ENCODE measurements around the gene DCDC1. TPM values are rescaled to one million over a fixed set of nuclear protein-coding genes. Genes with fewer than 3 reads are reported as not detected.

Gene DCDC1
- total and polyA plus RNA-seq, 2 donors: 0.09 to 1.2 TPM

DNA sequence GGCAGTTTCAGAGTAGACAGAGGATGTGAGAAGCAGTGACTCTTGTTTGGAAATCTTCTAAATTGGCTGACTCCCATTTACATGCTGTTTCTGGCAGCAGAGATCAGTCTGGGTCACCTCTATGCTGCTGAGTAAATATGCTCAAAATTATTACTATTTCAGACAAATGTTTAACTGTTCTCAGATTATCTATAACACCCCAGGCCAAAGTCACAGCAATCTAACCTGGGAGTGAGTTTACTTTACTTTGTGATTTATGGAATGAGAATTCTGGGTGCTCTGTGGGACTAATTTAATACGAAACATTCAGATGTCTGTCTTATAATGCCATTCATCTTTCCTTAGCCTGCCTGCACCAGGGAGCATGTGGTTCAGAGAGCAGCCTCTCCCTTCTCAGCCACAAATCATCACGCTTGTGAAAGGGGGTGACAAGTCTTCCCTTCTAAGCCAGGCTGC is 500.9 kb downstream of the DCDC1 start:
- no peaks in the 10 kb centered on the region for H3K36me3 ChIP-seq (ENCODE audit: insufficient read depth)
- H3K4me3 ChIP-seq (ENCODE audit: low read depth, low read length): no peak overlapping the region
- no peak overlapping the region for H3K27ac ChIP-seq (ENCODE audit: low read depth)
- 38% methylated on average over 2 of the region's 2 CpGs for WGBS
- DNase-seq (ENCODE audit: extremely low spot score): no peak
- no peaks in the 10 kb centered on the region for H3K4me1 ChIP-seq (ENCODE audit: insufficient read depth)

DNA sequence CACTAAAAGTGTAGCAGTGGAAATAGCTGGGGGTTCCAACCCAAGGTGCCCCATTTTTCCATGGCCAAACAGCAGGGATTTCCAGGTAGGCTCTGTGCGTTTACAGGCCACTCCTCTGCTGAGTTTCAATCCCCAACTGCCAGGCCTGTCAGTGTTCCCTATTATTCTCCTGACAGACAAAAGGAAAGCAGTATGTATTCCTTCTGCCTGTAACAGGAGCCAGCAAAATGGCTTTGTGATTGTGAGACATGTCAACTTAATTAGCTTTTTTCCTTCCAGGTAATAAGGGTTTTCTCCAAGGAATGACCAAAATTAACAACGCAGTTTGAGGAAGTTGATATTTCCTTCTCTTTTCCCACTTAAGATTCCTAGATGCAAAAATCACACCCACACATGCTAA is 506.3 kb downstream of the DCDC1 start:
- WGBS: 70% methylated on average over 2 of the region's 2 CpGs
- Histone ChIP-seq H3K36me3 (ENCODE audit: insufficient read depth) (no peaks in the 10 kb centered on the region), H3K27ac (ENCODE audit: low read depth) (no peak overlapping the region), H3K4me1 (ENCODE audit: insufficient read depth) (no peaks in the 10 kb centered on the region), H3K4me3 (ENCODE audit: low read depth, low read length) (no peak overlapping the region)
- no peak for DNase-seq (ENCODE audit: extremely low spot score)

DNA sequence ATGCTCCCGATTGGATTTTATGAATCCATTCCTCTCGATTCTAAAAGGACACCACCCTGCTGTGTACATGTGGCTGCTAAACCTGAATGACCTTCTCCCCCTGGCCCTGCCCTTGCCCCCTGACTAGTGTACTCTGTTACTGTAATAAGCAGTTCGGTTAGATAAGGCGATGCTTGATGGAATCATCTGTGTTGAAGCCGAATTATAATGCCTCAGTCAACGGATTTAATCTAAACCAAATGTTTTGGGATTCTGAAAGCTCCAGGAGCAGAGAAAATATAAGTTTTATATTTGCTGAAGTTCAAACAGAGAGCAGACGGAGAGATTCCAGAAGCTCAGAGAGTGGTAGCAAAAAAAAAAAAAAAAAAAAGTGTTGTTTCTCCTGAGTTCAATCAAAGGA is 508.0 kb downstream of the DCDC1 start:
- DNase-seq (ENCODE audit: extremely low spot score): no peak
- Histone ChIP-seq H3K27ac (ENCODE audit: low read depth) (no peak overlapping the region), H3K4me1 (ENCODE audit: insufficient read depth) (no peaks in the 10 kb centered on the region), H3K4me3 (ENCODE audit: low read depth, low read length) (no peak overlapping the region), H3K36me3 (ENCODE audit: insufficient read depth) (no peaks in the 10 kb centered on the region)
- WGBS: 47% methylated on average over 7 of the region's 7 CpGs

DNA sequence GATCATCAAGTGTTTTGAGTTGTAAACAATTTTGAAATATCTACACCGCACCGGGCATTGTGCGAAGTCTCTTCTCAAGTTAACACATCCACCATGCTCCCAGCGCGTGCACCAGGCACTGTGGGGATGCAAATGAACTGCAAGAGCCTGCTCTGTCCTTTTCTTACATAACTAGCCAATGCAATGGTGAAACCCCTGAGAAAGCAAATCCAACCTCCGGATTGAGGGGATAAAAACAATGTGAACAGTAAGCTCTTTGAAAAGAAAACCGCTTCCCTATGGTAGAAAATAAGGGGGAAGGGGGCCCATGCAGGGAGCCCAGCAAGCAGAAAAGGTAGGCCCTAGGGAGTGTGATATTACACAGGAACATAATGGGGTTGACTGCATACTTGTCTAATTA is 508.5 kb downstream of the DCDC1 start:
- H3K4me3 ChIP-seq (ENCODE audit: low read depth, low read length): no peak overlapping the region
- no peak for DNase-seq (ENCODE audit: extremely low spot score)
- WGBS: 80% methylated on average over 7 of the region's 7 CpGs
- no peaks in the 10 kb centered on the region for H3K36me3 ChIP-seq (ENCODE audit: insufficient read depth)
- H3K4me1 ChIP-seq (ENCODE audit: insufficient read depth): no peaks in the 10 kb centered on the region
- H3K27ac ChIP-seq (ENCODE audit: low read depth): no peak overlapping the region

DNA sequence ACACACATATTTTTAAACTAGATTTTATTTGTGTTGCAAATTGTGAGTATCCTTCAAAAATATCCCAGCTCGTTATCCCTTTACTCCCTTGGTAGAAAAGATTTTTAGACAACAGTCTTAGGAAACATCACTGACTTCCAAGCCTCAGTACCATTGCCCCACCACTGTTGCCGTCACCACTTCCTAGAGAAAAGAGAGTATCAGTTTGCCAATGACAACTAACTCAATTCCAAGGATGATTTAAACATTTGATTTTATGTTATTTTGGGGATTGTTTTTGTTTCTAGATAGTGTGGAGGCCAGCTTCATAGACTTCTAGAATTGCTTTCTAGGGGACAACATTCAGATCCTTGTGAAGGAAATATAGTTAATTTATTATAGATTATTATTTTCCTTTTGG is 509.4 kb downstream of the DCDC1 start:
- no peak for DNase-seq (ENCODE audit: extremely low spot score)
- H3K36me3 ChIP-seq (ENCODE audit: insufficient read depth): no peaks in the 10 kb centered on the region
- H3K27ac ChIP-seq (ENCODE audit: low read depth): no peak overlapping the region
- H3K4me1 ChIP-seq (ENCODE audit: insufficient read depth): no peaks in the 10 kb centered on the region
- no peak overlapping the region for H3K4me3 ChIP-seq (ENCODE audit: low read depth, low read length)
- 73% methylated on average over 2 of the region's 2 CpGs for WGBS

DNA sequence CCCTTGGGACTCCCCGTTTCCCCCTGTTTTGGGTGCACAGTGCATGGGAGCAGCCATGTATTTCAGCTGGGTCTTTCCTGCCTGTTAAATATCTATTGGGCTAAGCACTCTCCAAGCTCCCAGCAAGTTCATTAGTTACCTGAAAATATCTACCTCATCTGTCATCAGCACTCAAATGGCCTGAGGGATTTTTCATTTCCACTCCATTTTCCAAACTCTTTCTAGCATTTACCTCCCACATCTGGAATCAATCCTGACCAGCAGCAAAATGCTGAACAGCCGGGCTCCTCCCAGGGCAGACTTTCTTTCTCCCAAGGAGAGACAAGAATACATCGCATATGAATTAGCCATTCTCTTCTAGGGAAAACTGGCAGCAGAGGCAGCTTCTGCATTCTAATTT is 509.9 kb downstream of the DCDC1 start:
- WGBS: 60% methylated on average over 3 of the region's 3 CpGs
- H3K27ac ChIP-seq (ENCODE audit: low read depth): no peak overlapping the region
- no peaks in the 10 kb centered on the region for H3K4me1 ChIP-seq (ENCODE audit: insufficient read depth)
- no peak overlapping the region for H3K4me3 ChIP-seq (ENCODE audit: low read depth, low read length)
- DNase-seq (ENCODE audit: extremely low spot score): no peak
- no peaks in the 10 kb centered on the region for H3K36me3 ChIP-seq (ENCODE audit: insufficient read depth)

DNA sequence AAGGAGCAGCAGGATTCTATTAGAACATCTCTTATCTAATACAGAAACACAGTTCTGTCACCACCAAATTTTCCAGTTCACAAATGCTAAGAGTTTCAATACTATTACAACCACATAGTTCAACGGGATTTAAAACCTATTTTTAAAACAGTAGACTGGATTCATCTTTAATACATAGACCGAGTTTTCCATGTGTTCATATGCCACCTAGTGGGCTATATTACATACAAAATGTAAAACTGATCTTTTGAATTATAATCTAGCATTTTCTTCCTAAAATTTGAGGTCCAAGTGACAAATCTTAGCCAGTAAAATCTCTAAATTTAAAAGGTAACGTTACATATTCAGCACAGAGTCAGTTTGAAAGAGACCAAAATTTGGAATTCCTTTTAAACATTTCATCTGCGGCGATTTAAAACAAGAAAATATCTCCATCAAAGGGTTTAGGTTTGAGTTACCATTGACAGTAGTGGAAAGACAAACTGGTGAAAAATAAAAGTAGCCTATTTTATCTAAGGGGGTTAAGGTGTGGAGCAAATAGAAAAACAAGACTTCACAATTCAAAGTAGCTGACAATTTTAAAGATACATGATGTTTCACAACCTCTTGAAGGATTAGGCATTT is 514.0 kb downstream of the DCDC1 start:
- WGBS: 47% methylated on average over 5 of the region's 5 CpGs

DNA sequence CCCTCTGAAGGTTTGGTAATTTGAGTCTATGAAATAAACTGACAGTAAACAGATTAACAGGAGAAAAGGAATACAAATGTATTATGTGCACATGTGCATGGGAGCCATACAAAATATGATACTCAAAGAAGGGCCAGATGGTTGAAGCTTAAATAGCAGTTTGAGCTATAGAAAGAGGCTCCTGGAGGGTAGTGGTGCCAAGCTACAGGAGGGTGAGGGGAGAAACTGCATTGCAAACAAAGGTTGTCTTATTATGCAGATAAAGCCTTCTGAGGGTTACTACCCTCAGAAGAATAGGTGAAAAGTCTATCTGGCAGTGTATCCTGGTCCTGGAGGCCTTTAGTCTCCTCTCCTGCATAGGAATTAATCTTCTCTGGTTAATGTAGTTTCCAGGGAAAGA is 516.1 kb downstream of the DCDC1 start:
- no peak for DNase-seq (ENCODE audit: extremely low spot score)
- Histone ChIP-seq H3K36me3 (ENCODE audit: insufficient read depth) (no peaks in the 10 kb centered on the region), H3K4me3 (ENCODE audit: low read depth, low read length) (no peak overlapping the region), H3K4me1 (ENCODE audit: insufficient read depth) (no peaks in the 10 kb centered on the region), H3K27ac (ENCODE audit: low read depth) (no peak overlapping the region)

More for the DNA sequence above, 514.0 kb downstream of the DCDC1 start:
- no peaks in the 10 kb centered on the region for H3K4me1 ChIP-seq (ENCODE audit: insufficient read depth)
- H3K4me3 ChIP-seq (ENCODE audit: low read depth, low read length): no peak overlapping the region
- no peak for DNase-seq (ENCODE audit: extremely low spot score)
- H3K36me3 ChIP-seq (ENCODE audit: insufficient read depth): no peaks in the 10 kb centered on the region
- H3K27ac ChIP-seq (ENCODE audit: low read depth): no peak overlapping the region

DNA sequence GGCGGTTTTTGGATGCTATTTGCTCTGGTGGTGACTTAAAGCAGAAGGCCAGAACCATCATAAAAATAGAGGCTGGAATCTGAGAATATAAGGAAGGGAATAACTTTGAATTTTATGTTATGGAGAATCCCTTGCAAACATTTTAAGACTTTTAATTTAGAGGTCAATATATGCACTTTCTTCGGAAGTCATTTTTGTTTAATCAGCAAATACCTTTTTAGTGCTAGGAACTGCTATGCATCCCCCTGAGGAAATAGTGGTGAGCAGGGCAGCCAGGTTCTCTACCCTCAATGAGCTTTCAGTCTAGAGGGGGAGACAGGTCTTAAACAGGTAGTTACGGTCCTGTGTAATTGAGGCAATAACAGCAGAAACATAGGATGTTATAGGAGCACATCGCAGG is 516.9 kb downstream of the DCDC1 start:
- Histone ChIP-seq H3K27ac (ENCODE audit: low read depth) (no peak overlapping the region), H3K4me1 (ENCODE audit: insufficient read depth) (no peaks in the 10 kb centered on the region), H3K4me3 (ENCODE audit: low read depth, low read length) (no peak overlapping the region), H3K36me3 (ENCODE audit: insufficient read depth) (no peaks in the 10 kb centered on the region)
- no peak for DNase-seq (ENCODE audit: extremely low spot score)
- 93% methylated on average over 4 of the region's 4 CpGs for WGBS

DNA sequence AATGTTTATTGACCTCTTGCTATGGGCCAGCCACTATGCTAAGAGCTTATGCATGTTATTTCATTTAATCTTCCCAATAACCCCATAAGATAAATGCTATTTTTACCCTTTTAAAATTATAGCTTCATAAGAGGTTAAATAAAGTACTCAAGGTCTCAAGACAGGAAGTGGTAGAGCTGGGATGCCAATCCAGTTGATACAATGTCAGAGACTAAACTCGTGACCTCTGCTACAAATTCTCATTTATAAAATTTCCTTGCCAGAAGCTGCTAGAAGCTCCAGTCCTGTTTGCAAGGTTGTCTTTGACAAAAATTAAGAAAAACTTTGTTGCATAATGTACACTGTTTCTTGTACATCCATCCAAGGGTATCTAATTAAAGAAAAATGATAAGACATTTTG is 517.4 kb downstream of the DCDC1 start:
- H3K36me3 ChIP-seq (ENCODE audit: insufficient read depth): no peaks in the 10 kb centered on the region
- no peaks in the 10 kb centered on the region for H3K4me1 ChIP-seq (ENCODE audit: insufficient read depth)
- WGBS: 74% methylated on average over 1 of the region's 1 CpG
- DNase-seq (ENCODE audit: extremely low spot score): no peak
- no peak overlapping the region for H3K27ac ChIP-seq (ENCODE audit: low read depth)
- H3K4me3 ChIP-seq (ENCODE audit: low read depth, low read length): no peak overlapping the region

DNA sequence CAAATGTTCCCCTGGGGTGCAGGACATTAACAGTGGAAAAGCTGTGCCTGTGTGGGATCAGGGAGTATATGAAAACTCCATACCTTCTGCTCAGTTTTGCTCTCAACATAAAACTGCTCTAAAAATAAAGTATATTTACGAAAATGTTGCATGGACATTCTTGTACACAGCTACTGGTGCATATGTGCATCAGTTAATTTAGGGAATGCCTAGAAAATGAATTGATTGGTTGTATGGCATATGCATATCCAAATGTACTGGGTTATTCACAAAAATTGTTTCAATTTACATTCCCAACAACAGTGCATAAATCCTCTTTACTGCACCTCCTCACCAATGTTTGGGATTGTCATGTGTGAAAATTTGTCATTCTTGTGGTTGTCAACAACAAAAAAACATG is 532.3 kb downstream of the DCDC1 start:
- no peak for DNase-seq (ENCODE audit: extremely low spot score)
- Histone ChIP-seq H3K4me3 (ENCODE audit: low read depth, low read length) (no peak overlapping the region), H3K36me3 (ENCODE audit: insufficient read depth) (no peaks in the 10 kb centered on the region), H3K27ac (ENCODE audit: low read depth) (no peak overlapping the region), H3K4me1 (ENCODE audit: insufficient read depth) (no peaks in the 10 kb centered on the region)
- WGBS: 85% methylated on average over 1 of the region's 1 CpG

DNA sequence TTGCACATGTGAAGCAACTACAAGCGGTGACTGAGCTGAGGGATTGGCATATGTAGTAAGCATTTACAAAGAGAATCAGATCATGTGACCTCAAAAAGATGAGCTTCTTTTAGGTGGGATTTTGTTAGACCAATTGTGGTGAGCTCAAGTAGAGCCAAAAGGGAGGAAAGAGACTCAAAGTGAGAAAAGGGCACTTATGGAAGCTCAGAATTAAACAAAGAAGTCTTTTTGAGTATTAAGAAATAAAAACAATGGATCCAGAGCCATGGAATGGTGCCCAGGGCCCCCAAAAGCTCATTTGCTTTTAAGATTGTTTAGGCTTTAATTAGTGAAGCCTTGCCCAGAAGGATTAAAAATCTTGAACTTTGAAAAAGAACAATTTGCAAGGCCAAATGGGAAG is 536.7 kb downstream of the DCDC1 start:
- Histone ChIP-seq H3K27ac (ENCODE audit: low read depth) (no peak overlapping the region), H3K36me3 (ENCODE audit: insufficient read depth) (no peaks in the 10 kb centered on the region), H3K4me3 (ENCODE audit: low read depth, low read length) (no peak overlapping the region), H3K4me1 (ENCODE audit: insufficient read depth) (no peaks in the 10 kb centered on the region)
- no peak for DNase-seq (ENCODE audit: extremely low spot score)
- 75% methylated on average over 1 of the region's 1 CpG for WGBS

DNA sequence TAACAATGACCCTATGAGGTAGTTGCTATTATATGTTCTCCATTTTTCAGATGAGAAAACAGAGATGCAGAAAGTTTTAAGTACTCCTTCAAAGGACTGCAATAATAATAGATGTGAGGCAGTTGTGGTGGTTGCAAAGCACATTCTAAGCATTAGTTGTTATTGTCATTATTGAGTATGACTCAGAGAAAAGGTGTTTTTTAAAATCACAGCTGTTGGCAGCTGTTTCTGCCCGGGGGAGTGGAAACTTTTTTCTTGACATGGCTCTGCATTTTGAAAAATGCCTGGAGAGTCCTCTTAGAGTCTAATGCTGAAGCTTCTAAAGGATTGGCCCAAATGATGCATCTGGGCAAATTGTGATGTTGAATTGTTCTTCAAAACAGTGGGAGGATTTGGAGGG is 538.9 kb downstream of the DCDC1 start:
- Histone ChIP-seq H3K4me1 (ENCODE audit: insufficient read depth) (no peaks in the 10 kb centered on the region), H3K4me3 (ENCODE audit: low read depth, low read length) (no peak overlapping the region), H3K27ac (ENCODE audit: low read depth) (no peak overlapping the region), H3K36me3 (ENCODE audit: insufficient read depth) (no peaks in the 10 kb centered on the region)
- DNase-seq (ENCODE audit: extremely low spot score): no peak
- 20% methylated on average over 1 of the region's 1 CpG for WGBS

DNA sequence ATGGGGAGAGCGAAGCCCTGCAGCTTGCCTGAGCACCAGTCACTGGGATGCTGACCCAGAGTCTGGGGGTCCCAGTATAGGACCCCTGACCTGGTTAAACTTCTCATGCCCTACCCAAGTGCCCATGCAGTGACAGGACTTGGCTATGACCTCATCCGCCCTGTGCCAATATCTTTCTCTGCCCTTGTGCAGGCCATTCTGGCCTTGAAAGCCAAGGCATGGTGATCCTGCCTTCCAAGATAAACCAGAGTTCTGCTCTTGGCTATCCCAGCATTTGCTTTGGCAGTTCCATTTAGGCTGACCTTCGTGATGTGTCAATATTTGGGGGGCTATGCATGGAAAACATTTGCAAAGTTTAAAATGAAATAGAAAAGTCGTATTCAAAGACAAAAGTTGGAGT is 542.6 kb downstream of the DCDC1 start:
- DNase-seq (ENCODE audit: extremely low spot score): no peak
- 91% methylated on average over 4 of the region's 4 CpGs for WGBS
- no peaks in the 10 kb centered on the region for H3K36me3 ChIP-seq (ENCODE audit: insufficient read depth)
- H3K4me3 ChIP-seq (ENCODE audit: low read depth, low read length): no peak overlapping the region
- no peaks in the 10 kb centered on the region for H3K4me1 ChIP-seq (ENCODE audit: insufficient read depth)
- H3K27ac ChIP-seq (ENCODE audit: low read depth): no peak overlapping the region

DNA sequence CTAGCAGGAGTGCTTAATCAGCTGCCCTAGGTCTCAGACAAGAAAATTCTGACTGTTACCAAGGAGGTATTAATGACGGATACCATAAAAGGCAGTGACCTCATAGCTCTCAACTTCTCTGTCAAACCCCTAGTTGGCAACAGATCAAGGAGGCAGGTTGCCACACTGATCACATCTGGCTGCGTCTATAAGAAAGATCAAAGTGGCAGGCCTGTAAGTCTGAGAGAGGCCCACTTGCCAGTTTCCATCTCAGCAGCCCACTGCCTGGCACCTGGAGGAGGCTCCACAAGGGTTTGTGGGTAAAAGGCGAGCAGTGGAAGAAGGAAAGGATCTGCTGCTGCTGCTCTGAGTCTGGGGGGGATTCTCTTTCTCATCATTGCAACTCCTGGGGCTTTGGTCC is 543.8 kb downstream of the DCDC1 start:
- DNase-seq (ENCODE audit: extremely low spot score): no peak
- Histone ChIP-seq H3K36me3 (ENCODE audit: insufficient read depth) (no peaks in the 10 kb centered on the region), H3K4me1 (ENCODE audit: insufficient read depth) (no peaks in the 10 kb centered on the region), H3K4me3 (ENCODE audit: low read depth, low read length) (no peak overlapping the region), H3K27ac (ENCODE audit: low read depth) (no peak overlapping the region)
- WGBS: 59% methylated on average over 3 of the region's 3 CpGs
